Stomach (tissue), 9 donors: ENCODE measurements around the gene TBL2. TPM values are rescaled to one million over a fixed set of nuclear protein-coding genes. Genes with fewer than 3 reads are reported as not detected.
"Not testable (repeated sequence)": the region's sequence is repeated elsewhere in the genome, so short reads cannot be mapped to it uniquely, and the experiment has no call there.

Experiments
- DNase-seq, 2 donors: peaks; one replicate each; pipeline versions ENCODE4 v3.0.0 to v3.0.0-alpha.2; 2013 to 2019
- H3K27ac ChIP-seq, 5 donors: fragments of 200-600 bp in 4 of 5; sonication (generic) in 4 of 5; one replicate each; pipeline ENCODE4 v1.5.1; 2013 to 2019; ENCODE audit warnings: mild to moderate bottlenecking in 1 of 5, moderate library complexity in 1 of 5
- H3K27me3 ChIP-seq, 3 donors: fragments of 200-600 bp; sonication (generic); one replicate each; pipeline ENCODE4 v1.5.1; 2017 to 2019; ENCODE audit warnings: mixed run types in 1 of 3
- H3K36me3 ChIP-seq, 4 donors: fragments of 200-600 bp; sonication (generic); 1 replicate in 3 of 4; 2 replicates in 1 of 4; pipeline ENCODE4 v1.5.1; 2016 to 2019
- H3K4me1 ChIP-seq, 4 donors: fragments of 200-600 bp; sonication (generic); one replicate each; pipeline ENCODE4 v1.5.1; 2016 to 2019
- H3K4me3 ChIP-seq, 4 donors: fragments of 200-600 bp; sonication (generic) in 3 of 4; one replicate each; pipeline ENCODE4 v1.5.1; 2016 to 2019; ENCODE audit warnings: mild to moderate bottlenecking in 1 of 4
- H3K9me3 ChIP-seq, 4 donors: fragments of 200-600 bp; sonication (generic); one replicate each; pipeline ENCODE4 v1.5.1; 2016 to 2019
- CTCF ChIP-seq, 7 experiments: fragments of 450-650 bp in 4 of 7; fragments of 200-600 bp in 3 of 7; sonication (generic) in 3 of 7; IDR thresholded peaks; one replicate each; pipeline ENCODE4 v1.5.1; 2016 to 2019; ENCODE audit warnings: antibody characterized with exemption in 7 of 7, control low read depth in 2 of 7, mild to moderate bottlenecking in 1 of 7
- EP300 ChIP-seq: sonication (generic); formaldehyde crosslinking; IDR thresholded peaks from one replicate; pipeline ENCODE4 v1.6.1; 2017; ENCODE audit warnings: antibody characterized with exemption
- POLR2A ChIP-seq, 4 donors: fragments of 450-650 bp; IDR thresholded peaks; one replicate each; pipeline ENCODE4 v1.6.1; 2016; ENCODE audit warnings: antibody characterized with exemption in 4 of 4, control low read depth in 2 of 4, mild to moderate bottlenecking in 1 of 4, moderate library complexity in 1 of 4
- POLR2AphosphoS5 ChIP-seq, 3 donors: sonication (generic); formaldehyde crosslinking; IDR thresholded peaks; one replicate each; pipeline ENCODE4 v1.6.1; 2016; ENCODE audit warnings: antibody characterized with exemption in 3 of 3
- WGBS, 5 donors: extraction: QIAGEN DNeasy Blood & Tissue Kit in 3 of 5; methylation state at CpG; one replicate each; pipeline versions ENCODE4 v1.1.5 to v1.1.7; 2013 to 2018; 5-methylcytosine and 5-hydroxymethylcytosine counted together
- intact Hi-C: fragments of 100-400 bp; cut with DNase I; formaldehyde crosslinking; loops from one replicate; pipeline ENCODE4 v1.15.1; 2023; ENCODE audit warnings: low total_unique reads
- polyA plus RNA-seq, 3 donors: library from polyadenylated mRNA; stranded (reverse); fragments of 200-250 nt; gene quantifications; one replicate each; pipeline ENCODE4 v1.2.3, GENCODE V29; 2013
- total RNA-seq, 5 donors: library from RNA; depleted of rRNA; stranded (reverse); fragments of >200 nt; gene quantifications; one replicate each; pipeline versions ENCODE4 v1.1.0 to v1.2.3, GENCODE V29; 2014 to 2016
- donor health status: healthy with polysubstance abuse.
- donor health status: Bipolar disorder and iron deficiency.
- donor health status: healthy.

Gene TBL2
- total and polyA plus RNA-seq, 8 donors: 1.2 to 176 (median 21.7) TPM

- H3K36me3 ChIP-seq: peaks cover 21 to 35% (median 34%) of the 10 kb centered on the region in 4 donors
- H3K4me3 ChIP-seq: no peak overlapping the region
- no peaks in the 10 kb centered on the region for H3K27me3 ChIP-seq
- H3K27ac ChIP-seq: no peak overlapping the region
- peaks cover 0 to 16% (median 10%) of the 10 kb centered on the region in 4 donors for H3K4me1 ChIP-seq
- no peak for TF ChIP-seq POLR2A (IDR thresholded peaks at IDR 0.05)
- TF ChIP-seq EP300: no peak
- TF ChIP-seq CTCF (IDR thresholded peaks at IDR 0.05): no peak
- TF ChIP-seq POLR2AphosphoS5 (IDR thresholded peaks at IDR 0.05): no peak
- 82 to 95% (median 90%) methylated on average over 4 of the region's 4 CpGs for WGBS, 5 donors
- H3K9me3 ChIP-seq: no peaks in the 10 kb centered on the region
- no peak for DNase-seq
- intact Hi-C loops: no loop called here
These were observed 11.2 kb downstream of the TBL2 start for GRCh38 chr7:73567140-73567539.

- intact Hi-C loops, H3K27me3 ChIP-seq, H3K9me3 ChIP-seq, DNase-seq: not testable (repeated sequence)
- Histone ChIP-seq H3K4me1 (peaks cover 0 to 16% (median 10%) of the 10 kb centered on the region in 4 donors), H3K36me3 (peaks cover 14 to 28% (median 27%) of the 10 kb centered on the region in 4 donors), H3K4me3 (peak overlapping the region; percentile 17 to 45 (median 30)), H3K27ac (peak overlapping the region in 1 of 5 donors; percentile 23)
These were observed 11.9 kb downstream of the TBL2 start for GRCh38 chr7:73566431-73566830.

GRCh38 chr7:73565675-73566340 is 12.6 kb downstream of the TBL2 start:
- Histone ChIP-seq H3K4me3 (peak overlapping the region; percentile 17 to 45 (median 30)), H3K27ac (peak overlapping the region in 1 of 5 donors; percentile 23), H3K36me3 (peaks cover 7 to 22% (median 20%) of the 10 kb centered on the region in 4 donors), H3K4me1 (peaks cover 0 to 16% (median 10%) of the 10 kb centered on the region in 4 donors), H3K27me3 (no peaks in the 10 kb centered on the region), H3K9me3 (no peaks in the 10 kb centered on the region)
- 40 to 51% (median 45%) methylated on average over 7 of the region's 7 CpGs for WGBS, 5 donors
- TF ChIP-seq EP300 (no peak), CTCF (IDR thresholded peaks at IDR 0.05) (no peak), POLR2AphosphoS5 (IDR thresholded peaks at IDR 0.05) (no peak), POLR2A (IDR thresholded peaks at IDR 0.05) (no peak)
- no peak for DNase-seq
- intact Hi-C loops: no loop called here

- H3K27me3 ChIP-seq: no peaks in the 10 kb centered on the region
- H3K36me3 ChIP-seq: no peaks in the 10 kb centered on the region
- peak in 1 of 2 donors; percentile 26 for DNase-seq
- intact Hi-C loops: no loop called here
- TF ChIP-seq POLR2AphosphoS5 (IDR thresholded peaks at IDR 0.05): no peak
- no peak for TF ChIP-seq POLR2A (IDR thresholded peaks at IDR 0.05)
- no peak for TF ChIP-seq CTCF (IDR thresholded peaks at IDR 0.05)
- no peak for TF ChIP-seq EP300
- H3K9me3 ChIP-seq: no peaks in the 10 kb centered on the region
- peaks cover 12 to 28% (median 19%) of the 10 kb centered on the region in 4 donors for H3K4me1 ChIP-seq
- peak overlapping the region in 1 of 5 donors; percentile 29 for H3K27ac ChIP-seq
- WGBS, 5 donors: 49 to 57% (median 53%) methylated on average over 10 to 11 of the region's 11 CpGs
- no peak overlapping the region for H3K4me3 ChIP-seq
These were observed 18.1 kb downstream of the TBL2 start for GRCh38 chr7:73560109-73560835.
